ENCODE measurements around the gene SLC6A19.

GRCh38 chr5:1257841-1258240, 56.4 kb downstream of the SLC6A19 start:
- TF ChIP-seq, protein P1, sequence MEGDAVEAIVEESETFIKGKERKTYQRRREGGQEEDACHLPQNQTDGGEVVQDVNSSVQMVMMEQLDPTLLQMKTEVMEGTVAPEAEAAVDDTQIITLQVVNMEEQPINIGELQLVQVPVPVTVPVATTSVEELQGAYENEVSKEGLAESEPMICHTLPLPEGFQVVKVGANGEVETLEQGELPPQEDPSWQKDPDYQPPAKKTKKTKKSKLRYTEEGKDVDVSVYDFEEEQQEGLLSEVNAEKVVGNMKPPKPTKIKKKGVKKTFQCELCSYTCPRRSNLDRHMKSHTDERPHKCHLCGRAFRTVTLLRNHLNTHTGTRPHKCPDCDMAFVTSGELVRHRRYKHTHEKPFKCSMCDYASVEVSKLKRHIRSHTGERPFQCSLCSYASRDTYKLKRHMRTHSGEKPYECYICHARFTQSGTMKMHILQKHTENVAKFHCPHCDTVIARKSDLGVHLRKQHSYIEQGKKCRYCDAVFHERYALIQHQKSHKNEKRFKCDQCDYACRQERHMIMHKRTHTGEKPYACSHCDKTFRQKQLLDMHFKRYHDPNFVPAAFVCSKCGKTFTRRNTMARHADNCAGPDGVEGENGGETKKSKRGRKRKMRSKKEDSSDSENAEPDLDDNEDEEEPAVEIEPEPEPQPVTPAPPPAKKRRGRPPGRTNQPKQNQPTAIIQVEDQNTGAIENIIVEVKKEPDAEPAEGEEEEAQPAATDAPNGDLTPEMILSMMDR (IDR thresholded peaks at IDR 0.05): no peak
- no peak for TF ChIP-seq EP300 (IDR thresholded peaks at IDR 0.05; ENCODE audit: low read depth)
